Esophagus (tissue), 2 donors: Measurements from ENCODE around the gene XDH. TPM values are rescaled to one million over a fixed set of nuclear protein-coding genes. Genes with fewer than 3 reads are reported as not detected.

Experiments used
- H3K27ac ChIP-seq, 2 donors: one replicate each; pipeline ENCODE4 v1.5.1; 2013; ENCODE audit warnings: low read depth in 2 of 2, mild to moderate bottlenecking in 2 of 2, inconsistent platforms in 1 of 2, low read length in 1 of 2, moderate library complexity in 1 of 2
- H3K27me3 ChIP-seq, 2 donors: one replicate each; pipeline ENCODE4 v1.6.1; 2013; ENCODE audit warnings: low read length in 2 of 2, control low read depth in 1 of 2, mild to moderate bottlenecking in 1 of 2; ENCODE audit not compliant: insufficient read depth in 2 of 2, control insufficient read depth in 1 of 2
- H3K36me3 ChIP-seq, 2 donors: one replicate each; pipeline ENCODE4 v1.6.1; 2013; ENCODE audit warnings: low read length in 1 of 2; ENCODE audit not compliant: control insufficient read depth in 2 of 2, insufficient read depth in 2 of 2
- H3K4me1 ChIP-seq, 2 donors: one replicate each; pipeline ENCODE4 v1.6.1; 2013; ENCODE audit warnings: low read length in 1 of 2; ENCODE audit not compliant: control insufficient read depth in 2 of 2, insufficient read depth in 2 of 2
- H3K4me3 ChIP-seq, 2 donors: one replicate each; pipeline ENCODE4 v1.5.1; 2013; ENCODE audit warnings: low read length in 2 of 2, mild to moderate bottlenecking in 2 of 2, low read depth in 1 of 2, moderate library complexity in 1 of 2
- H3K9me3 ChIP-seq, 2 donors: one replicate each; pipeline ENCODE4 v1.6.1; 2013; ENCODE audit warnings: mild to moderate bottlenecking in 2 of 2, low read depth in 1 of 2, low read length in 1 of 2, moderate library complexity in 1 of 2; ENCODE audit not compliant: control insufficient read depth in 2 of 2, insufficient read depth in 1 of 2
- WGBS, 2 donors: extraction: QIAGEN DNeasy Blood & Tissue Kit; methylation state at CpG; one replicate each; pipeline ENCODE4 v1.1.7; 2013; 5-methylcytosine and 5-hydroxymethylcytosine counted together
- polyA plus RNA-seq, 2 donors: library from polyadenylated mRNA; stranded (reverse); fragments of 200-250 nt; gene quantifications; one replicate each; pipeline ENCODE4 v1.2.3, GENCODE V29; 2013
- donor health status: healthy with polysubstance abuse.
- donor health status: Bipolar disorder and iron deficiency.

Gene XDH
- polyA plus RNA-seq, 2 donors, result 4.0 to 4.7 TPM

GRCh38 chr2:31314761-31315160 is 99.8 kb downstream of the XDH start:
- H3K36me3 ChIP-seq, result no peaks in the 10 kb centered on the region
- no peak overlapping the region for H3K4me3 ChIP-seq
- H3K27ac ChIP-seq, result peak overlapping the region in 1 of 2 donors; percentile 66
- peaks cover 2 to 3% of the 10 kb centered on the region in 2 donors for H3K4me1 ChIP-seq
- WGBS, 2 donors, result 90 to 94% methylated on average over 2 of the region's 2 CpGs
- H3K9me3 ChIP-seq, result no peaks in the 10 kb centered on the region
- no peaks in the 10 kb centered on the region for H3K27me3 ChIP-seq

GRCh38 chr2:31312898-31313297 is 101.6 kb downstream of the XDH start:
- H3K9me3 ChIP-seq, result no peaks in the 10 kb centered on the region
- H3K27me3 ChIP-seq, result no peaks in the 10 kb centered on the region
- no peaks in the 10 kb centered on the region for H3K36me3 ChIP-seq
- H3K27ac ChIP-seq, result peak overlapping the region in 1 of 2 donors; percentile 78
- H3K4me3 ChIP-seq, result no peak overlapping the region
- WGBS, 2 donors, result 74 to 83% methylated on average over 3 of the region's 3 CpGs
- H3K4me1 ChIP-seq, result peaks cover 0 to 2% of the 10 kb centered on the region in 2 donors

- Histone ChIP-seq H3K9me3 (no peaks in the 10 kb centered on the region), H3K4me1 (no peaks in the 10 kb centered on the region), H3K27me3 (no peaks in the 10 kb centered on the region), H3K36me3 (no peaks in the 10 kb centered on the region), H3K27ac (no peak overlapping the region), H3K4me3 (no peak overlapping the region)
- 84 to 89% methylated on average over 2 of the region's 2 CpGs for whole genome bisulfite sequencing, 2 donors
Measured at GRCh38 chr2:31304816-31305215, 109.7 kb downstream of the XDH start.

- H3K4me1 ChIP-seq, result no peaks in the 10 kb centered on the region
- no peaks in the 10 kb centered on the region for H3K36me3 ChIP-seq
- peak overlapping the region; percentile 47 to 61 for H3K27ac ChIP-seq
- 40 to 61% methylated on average over 9 of the region's 9 CpGs for WGBS, 2 donors
- no peaks in the 10 kb centered on the region for H3K9me3 ChIP-seq
- no peak overlapping the region for H3K4me3 ChIP-seq
- H3K27me3 ChIP-seq, result no peaks in the 10 kb centered on the region
Measured at GRCh38 chr2:31302940-31303563, 111.5 kb downstream of the XDH start.

- no peak overlapping the region for H3K4me3 ChIP-seq
- H3K27me3 ChIP-seq, result no peaks in the 10 kb centered on the region
- no peaks in the 10 kb centered on the region for H3K9me3 ChIP-seq
- H3K36me3 ChIP-seq, result no peaks in the 10 kb centered on the region
- no peak overlapping the region for H3K27ac ChIP-seq
- peaks cover 3 to 12% of the 10 kb centered on the region in 2 donors for H3K4me1 ChIP-seq
Measured at GRCh38 chr2:31300309-31300708, 114.2 kb downstream of the XDH start.

- H3K27me3 ChIP-seq, result no peaks in the 10 kb centered on the region
- peaks cover 3 to 15% of the 10 kb centered on the region in 2 donors for H3K4me1 ChIP-seq
- WGBS, 2 donors, result 65 to 72% methylated on average over 4 of the region's 4 CpGs
- no peak overlapping the region for H3K27ac ChIP-seq
- H3K9me3 ChIP-seq, result no peaks in the 10 kb centered on the region
- H3K4me3 ChIP-seq, result no peak overlapping the region
- no peaks in the 10 kb centered on the region for H3K36me3 ChIP-seq
Measured at GRCh38 chr2:31299547-31299946, 115.0 kb downstream of the XDH start.

GRCh38 chr2:31297751-31298150 is 116.8 kb downstream of the XDH start:
- 37 to 38% methylated on average over 1 of the region's 1 CpG for WGBS, 2 donors
- H3K4me3 ChIP-seq, result no peak overlapping the region
- H3K27ac ChIP-seq, result peak overlapping the region; percentile 62 to 79
- no peaks in the 10 kb centered on the region for H3K27me3 ChIP-seq
- no peaks in the 10 kb centered on the region for H3K9me3 ChIP-seq
- H3K36me3 ChIP-seq, result no peaks in the 10 kb centered on the region
- peaks cover 3 to 22% of the 10 kb centered on the region in 2 donors for H3K4me1 ChIP-seq

- Histone ChIP-seq H3K27ac (peak overlapping the region; percentile 62 to 79), H3K4me1 (peaks cover 3 to 22% of the 10 kb centered on the region in 2 donors), H3K27me3 (no peaks in the 10 kb centered on the region), H3K4me3 (no peak overlapping the region), H3K36me3 (no peaks in the 10 kb centered on the region), H3K9me3 (no peaks in the 10 kb centered on the region)
- 43 to 51% methylated on average over 8 of the region's 8 CpGs for WGBS, 2 donors
Measured at GRCh38 chr2:31296641-31297287, 117.8 kb downstream of the XDH start.

GRCh38 chr2:31294196-31294595 is 120.3 kb downstream of the XDH start:
- Histone ChIP-seq H3K4me3 (no peak overlapping the region), H3K36me3 (no peaks in the 10 kb centered on the region), H3K27me3 (no peaks in the 10 kb centered on the region), H3K27ac (peak overlapping the region; percentile 68 to 88), H3K9me3 (no peaks in the 10 kb centered on the region), H3K4me1 (peaks cover 3 to 22% of the 10 kb centered on the region in 2 donors)
- 53 to 65% methylated on average over 1 of the region's 1 CpG for WGBS, 2 donors

GRCh38 chr2:31287654-31288053 is 126.9 kb downstream of the XDH start:
- WGBS, 2 donors, result 39 to 48% methylated on average over 2 of the region's 2 CpGs
- H3K27ac ChIP-seq, result no peak overlapping the region
- H3K4me3 ChIP-seq, result no peak overlapping the region
- H3K36me3 ChIP-seq, result peaks cover 0 to 2% of the 10 kb centered on the region in 2 donors
- no peaks in the 10 kb centered on the region for H3K9me3 ChIP-seq
- peaks cover 0 to 11% of the 10 kb centered on the region in 2 donors for H3K4me1 ChIP-seq
- H3K27me3 ChIP-seq, result no peaks in the 10 kb centered on the region
